HG02623 (cell line): ENCODE results near the gene PML.
"Not testable (repeated sequence)": the region's sequence is repeated elsewhere in the genome, so short reads cannot be mapped to it uniquely, and the experiment has no call there.

Experiments used
- ATAC-seq: cut with Tn5 transposase; IDR thresholded peaks from one replicate; pipeline ENCODE4 v1.9.1; 2021; ENCODE audit warnings: moderate library complexity; ENCODE audit not compliant: unreplicated experiment

PML gene

GRCh38 chr15:73957276-73957675 is 37.2 kb upstream of the PML start:
- no peak for ATAC-seq

GRCh38 chr15:73957785-73958184 is 36.7 kb upstream of the PML start:
- ATAC-seq: no peak

GRCh38 chr15:73959012-73959581 is 35.4 kb upstream of the PML start:
- no peak for ATAC-seq

GRCh38 chr15:73959801-73960200 is 34.7 kb upstream of the PML start:
- ATAC-seq: no peak

- ATAC-seq: not testable (repeated sequence)
These were observed 33.9 kb upstream of the PML start for GRCh38 chr15:73960472-73961070.

- no peak for ATAC-seq
These were observed 32.1 kb upstream of the PML start for GRCh38 chr15:73962433-73962832.

- ATAC-seq: no peak
These were observed 29.8 kb upstream of the PML start for GRCh38 chr15:73964736-73965093.

- no peak for ATAC-seq
These were observed 29.3 kb upstream of the PML start for GRCh38 chr15:73965094-73965757.

- ATAC-seq: no peak
These were observed 28.8 kb upstream of the PML start for GRCh38 chr15:73965758-73966113.

- no peak for ATAC-seq
These were observed 26.1 kb upstream of the PML start for GRCh38 chr15:73968461-73968860.

GRCh38 chr15:73969151-73969759 is 25.3 kb upstream of the PML start:
- no peak for ATAC-seq

GRCh38 chr15:73972984-73973682 is 21.4 kb upstream of the PML start:
- ATAC-seq: no peak

GRCh38 chr15:73973683-73974200 is 20.8 kb upstream of the PML start:
- not testable (repeated sequence) for ATAC-seq

- not testable (repeated sequence) for ATAC-seq
These were observed 18.9 kb upstream of the PML start for GRCh38 chr15:73975440-73976125.

- ATAC-seq: no peak
These were observed 15.6 kb upstream of the PML start for GRCh38 chr15:73978896-73979295.

- no peak for ATAC-seq
These were observed 14.9 kb upstream of the PML start for GRCh38 chr15:73979636-73980035.

- no peak for ATAC-seq
These were observed 12.7 kb upstream of the PML start for GRCh38 chr15:73981761-73982221.

- ATAC-seq: no peak
These were observed 12.1 kb upstream of the PML start for GRCh38 chr15:73982222-73982962.

GRCh38 chr15:73983211-73983727 is 11.2 kb upstream of the PML start:
- ATAC-seq: no peak

- no peak for ATAC-seq
These were observed 10.7 kb upstream of the PML start for GRCh38 chr15:73983773-73984172.
